IMR-90 (cell line): ENCODE results near the gene OTP. TPM values are rescaled to one million over a fixed set of nuclear protein-coding genes. Genes with fewer than 3 reads are reported as not detected.

Experiments
- ATAC-seq: fragments of 200-7000 bp; cut with Tn5 transposase; 2 replicates; pipeline ENCODE4 v1.9.1; 2020; ENCODE audit warnings: low read depth, mild to moderate bottlenecking, moderate library complexity
- BruUV-seq: library from RNA; stranded (reverse); fragments of 400-500 nt; replicated peaks from 2 replicates; lab custom pipeline; 2021; lab: Mats Ljungman, UMichigan
- CTCF ChIA-PET: fragments of 300-600 bp; formaldehyde crosslinking; extraction: SDS; loops from one replicate; lab custom pipeline; 2021; ENCODE audit warnings: antibody characterized with exemption; lab: Yijun Ruan, JAX
- POLR2A ChIA-PET: fragments of 300-600 bp; sonication (Branson Sonifier 250); formaldehyde crosslinking; loops from one replicate; lab custom pipeline; 2022; ENCODE audit warnings: antibody characterized with exemption; ENCODE audit not compliant: unreplicated experiment; lab: Charles Lee
- DNase-seq: peaks from one replicate; pipeline ENCODE4 v3.0.0; 2013
- H2AFZ ChIP-seq: replicated peaks from 2 replicates; pipeline ENCODE3; 2013; ENCODE audit warnings: low read length, mild to moderate bottlenecking; ENCODE audit not compliant: poor library complexity
- H2AK5ac ChIP-seq: 2 replicates; pipeline ENCODE4 v1.6.1; 2013; ENCODE audit warnings: low read depth, low read length, inconsistent platforms
- H2AK9ac ChIP-seq: replicated peaks from 2 replicates; pipeline ENCODE3; 2013; ENCODE audit warnings: mild to moderate bottlenecking, low read depth, low read length, moderate library complexity; ENCODE audit not compliant: poor library complexity
- H2BK120ac ChIP-seq: 2 replicates; pipeline ENCODE4 v1.6.1; 2013; ENCODE audit warnings: low read depth, low read length, inconsistent platforms
- H2BK15ac ChIP-seq: 3 replicates; pipeline ENCODE4 v1.6.1; 2013; ENCODE audit warnings: low read depth, low read length, inconsistent platforms
- H2BK20ac ChIP-seq: 2 replicates; pipeline ENCODE4 v1.6.1; 2013; ENCODE audit warnings: low read depth, mild to moderate bottlenecking, inconsistent platforms, low read length, moderate library complexity
- H2BK5ac ChIP-seq: 2 replicates; pipeline ENCODE4 v1.6.1; 2013; ENCODE audit warnings: mild to moderate bottlenecking, low read depth, low read length, inconsistent platforms; ENCODE audit not compliant: poor library complexity, severe bottlenecking
- H3K14ac ChIP-seq: replicated peaks from 2 replicates; pipeline ENCODE4 v1.6.1; 2013; ENCODE audit warnings: low read depth, low read length, inconsistent platforms
- H3K18ac ChIP-seq: 2 replicates; pipeline ENCODE4 v1.6.1; 2013; ENCODE audit warnings: low read depth, low read length, control low read depth
- H3K23ac ChIP-seq: 2 replicates; pipeline ENCODE4 v1.6.1; 2013; ENCODE audit warnings: low read depth, low read length, inconsistent platforms
- H3K27ac ChIP-seq: 2 replicates; pipeline ENCODE4 v1.5.1; 2013; ENCODE audit warnings: mild to moderate bottlenecking, control low read depth, low read length; ENCODE audit not compliant: insufficient read depth
- H3K27me3 ChIP-seq: 2 replicates; pipeline ENCODE4 v1.6.1; 2013; ENCODE audit warnings: low read length; ENCODE audit not compliant: control insufficient read depth, insufficient read depth
- H3K36me3 ChIP-seq: 2 replicates; pipeline ENCODE4 v1.6.1; 2013; ENCODE audit warnings: low read length, mixed read lengths; ENCODE audit not compliant: control insufficient read depth, insufficient read depth
- H3K4ac ChIP-seq: 2 replicates; pipeline ENCODE4 v1.6.1; 2013; ENCODE audit warnings: low read depth, low read length, inconsistent platforms
- H3K4me1 ChIP-seq: 2 replicates; pipeline ENCODE4 v1.6.1; 2013; ENCODE audit warnings: low read length, mixed read lengths; ENCODE audit not compliant: control insufficient read depth, insufficient read depth
- H3K4me2 ChIP-seq: 2 replicates; pipeline ENCODE4 v1.6.1; 2013; ENCODE audit warnings: low read depth, mild to moderate bottlenecking, control low read depth, low read length, moderate library complexity
- H3K4me3 ChIP-seq: 2 replicates; pipeline ENCODE4 v1.5.1; 2013; ENCODE audit warnings: low read depth, mild to moderate bottlenecking, control low read depth, low read length, moderate library complexity; ENCODE audit not compliant: insufficient read depth
- H3K56ac ChIP-seq: 2 replicates; pipeline ENCODE4 v1.6.1; 2013; ENCODE audit warnings: low read length, inconsistent platforms; ENCODE audit not compliant: insufficient read depth; ENCODE audit errors: extremely low read depth
- H3K79me1 ChIP-seq, 2 experiments: 2 replicates each; pipeline ENCODE4 v1.6.1; 2013; ENCODE audit warnings: low read length in 2 of 2, inconsistent platforms in 1 of 2, low read depth in 1 of 2
- H3K9ac ChIP-seq: 2 replicates; pipeline ENCODE4 v1.6.1; 2013; ENCODE audit warnings: low read depth, low read length, control low read depth
- H3K9me1 ChIP-seq: 2 replicates; pipeline ENCODE4 v1.6.1; 2013; ENCODE audit warnings: low read length, inconsistent platforms; ENCODE audit not compliant: insufficient read depth
- H3K9me3 ChIP-seq: 2 replicates; pipeline ENCODE4 v1.6.1; 2013; ENCODE audit warnings: low read length; ENCODE audit not compliant: control insufficient read depth, insufficient read depth
- H4K20me1 ChIP-seq: 2 replicates; pipeline ENCODE4 v1.6.1; 2013; ENCODE audit warnings: low read length, inconsistent platforms; ENCODE audit not compliant: insufficient read depth
- H4K5ac ChIP-seq: 2 replicates; pipeline ENCODE4 v1.6.1; 2013; ENCODE audit warnings: mild to moderate bottlenecking, low read depth, low read length, control low read depth
- H4K8ac ChIP-seq, 2 experiments: 2 replicates each; pipeline ENCODE4 v1.6.1; 2013; ENCODE audit warnings: low read depth in 2 of 2, low read length in 2 of 2, control low read depth in 1 of 2, inconsistent platforms in 1 of 2
- H4K91ac ChIP-seq: 2 replicates; pipeline ENCODE4 v1.6.1; 2013; ENCODE audit warnings: low read depth, low read length, inconsistent platforms; ENCODE audit not compliant: insufficient read depth
- CHD1 ChIP-seq: IDR thresholded peaks from 2 replicates; pipeline ENCODE4 v1.6.1; 2012; ENCODE audit warnings: low read depth, low read length, improper control_type of control experiment
- MAFK ChIP-seq: IDR thresholded peaks from 2 replicates; pipeline ENCODE4 v1.6.1; 2012; ENCODE audit warnings: low read depth, low read length, improper control_type of control experiment
- MAZ ChIP-seq: IDR thresholded peaks from 2 replicates; pipeline ENCODE4 v1.6.1; 2012; ENCODE audit warnings: low read depth, mild to moderate bottlenecking, low read length, improper control_type of control experiment, moderate library complexity, borderline replicate concordance
- NFE2L2 ChIP-seq: fragments of 150-350 bp; IDR thresholded peaks from 2 replicates; pipeline ENCODE4 v1.6.1; 2016; ENCODE audit warnings: low read depth, mild to moderate bottlenecking, low read length
- POLR2A ChIP-seq: IDR thresholded peaks from 2 replicates; pipeline ENCODE4 v1.6.1; 2012; ENCODE audit warnings: mild to moderate bottlenecking, low read depth, low read length
- RAD21 ChIP-seq: IDR thresholded peaks from 2 replicates; pipeline ENCODE4 v1.6.1; 2012; ENCODE audit warnings: low read length, improper control_type of control experiment
- RFX5 ChIP-seq: IDR thresholded peaks from 2 replicates; pipeline ENCODE4 v1.8.0; 2012; ENCODE audit warnings: low read depth, mild to moderate bottlenecking, low read length, moderate library complexity
- SMC3 ChIP-seq: fragments of 150-350 bp; IDR thresholded peaks from 2 replicates; pipeline ENCODE4 v1.6.1; 2016; ENCODE audit warnings: low read depth, mild to moderate bottlenecking, antibody characterized with exemption, low read length, moderate library complexity
- whole genome bisulfite sequencing, 2 experiments: methylation state at CpG; one replicate each; pipeline versions ENCODE4 v1.1.5 to v1.1.7; 2013; ENCODE audit warnings: missing lambda C conversion rate in 2 of 2; ENCODE audit not compliant: insufficient read length in 1 of 2; ENCODE audit errors: extremely low coverage in 2 of 2; 5-methylcytosine and 5-hydroxymethylcytosine counted together
- dilution Hi-C: fragments of 300-500 bp; cut with HindIII; formaldehyde crosslinking; loops from one replicate; pipeline ENCODE4 v1.14.3; 2018; ENCODE audit warnings: low sequenced_read_pairs; ENCODE audit not compliant: unreplicated experiment
- in situ Hi-C: fragments of 300-500 bp; cut with MboI; formaldehyde crosslinking; loops from 3 replicates; pipeline ENCODE4 v1.14.3; 2019; ENCODE audit warnings: low sequenced_read_pairs, inconsistent platforms, mixed read lengths
- intact Hi-C: fragments of 100-400 bp; cut with micrococcal nuclease; formaldehyde crosslinking; loops from 2 replicates; pipeline ENCODE4 v1.10.0; 2022
- polyA plus RNA-seq, 3 experiments: library from polyadenylated mRNA; depleted of rRNA; stranded (reverse); fragments of >200 nt; gene quantifications; 2 replicates each; pipeline ENCODE4 v1.2.3, GENCODE V29; 2012; ENCODE audit warnings: low replicate concordance in 1 of 3
- total RNA-seq: library from RNA; depleted of rRNA; stranded (reverse); fragments of >200 nt; gene quantifications from 2 replicates; pipeline ENCODE4 v1.2.3, GENCODE V29; 2012
- TF ChIP-seq, protein P1 (sequence below): fragments of 150-350 bp; IDR thresholded peaks from 2 replicates; pipeline ENCODE4 v1.6.1; 2017; ENCODE audit warnings: mild to moderate bottlenecking, antibody characterized with exemption, low read length, low read depth

OTP gene
- total and polyA plus RNA-seq, 2 of the 4 experiments (the other 2 are of a cell fraction): not detected

DNA sequence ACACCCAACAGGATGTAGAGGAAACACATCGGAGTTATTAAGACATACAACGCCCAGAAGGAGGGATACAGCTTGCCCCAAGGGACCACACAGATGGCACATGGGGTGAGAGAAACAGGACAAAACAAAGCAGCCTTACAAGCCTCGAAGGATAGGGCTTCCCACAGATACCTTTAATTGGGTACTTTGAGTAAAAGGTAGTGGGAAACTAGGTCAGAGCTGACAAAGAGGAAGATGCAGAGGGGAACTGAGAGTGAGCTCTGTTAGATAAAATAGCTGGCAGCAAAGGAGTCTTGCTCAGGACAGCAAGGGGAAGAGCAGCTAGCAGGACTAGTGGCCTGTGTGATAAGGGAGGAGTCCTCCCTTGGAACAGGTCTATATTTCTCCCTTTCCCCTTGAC lies 48.2 kb downstream of the OTP start:
- Histone ChIP-seq H4K8ac (no peak overlapping the region), H2AK9ac (no peak overlapping the region), H3K23ac (no peak overlapping the region), H2BK15ac (no peak overlapping the region), H3K79me1 (no peaks in the 10 kb centered on the region), H3K9me1 (no peaks in the 10 kb centered on the region), H2BK5ac (no peak overlapping the region), H3K4me1 (no peaks in the 10 kb centered on the region), H4K5ac (no peak overlapping the region), H3K9me3 (no peaks in the 10 kb centered on the region), H2AK5ac (no peak overlapping the region), H3K4ac (no peak overlapping the region), H3K36me3 (no peaks in the 10 kb centered on the region), H3K56ac (no peak overlapping the region), H2AFZ (no peak overlapping the region), H3K27ac (no peak overlapping the region), H3K27me3 (peaks cover 2% of the 10 kb centered on the region; the same call in 1 of the 2 replicates), H2BK20ac (no peak overlapping the region), H3K9ac (no peak overlapping the region), H2BK120ac (no peak overlapping the region), H4K20me1 (no peaks in the 10 kb centered on the region), H3K4me3 (no peak overlapping the region), H3K18ac (no peak overlapping the region), H3K4me2 (no peak overlapping the region), H3K14ac (no peak overlapping the region), H4K91ac (no peak overlapping the region)
- POLR2A ChIA-PET: no interaction called here
- dilution Hi-C loops (no loop called here), intact Hi-C loops (no loop called here), in situ Hi-C loops (no loop called here)
- no TSS peak for BruUV-seq
- DNase-seq (no peak), ATAC-seq (no peak)
- CTCF ChIA-PET: no interaction called here
- WGBS, 2 experiments: 40% methylated on average over 1 of the region's 3 CpGs; no CpG with 5 or more reads in 1 of the 2 experiments
- TF ChIP-seq MAZ (no peak), RAD21 (no peak), CHD1 (no peak), POLR2A (no peak), NFE2L2 (no peak), SMC3 (no peak), RFX5 (no peak), MAFK (no peak)
- TF ChIP-seq, protein P1, sequence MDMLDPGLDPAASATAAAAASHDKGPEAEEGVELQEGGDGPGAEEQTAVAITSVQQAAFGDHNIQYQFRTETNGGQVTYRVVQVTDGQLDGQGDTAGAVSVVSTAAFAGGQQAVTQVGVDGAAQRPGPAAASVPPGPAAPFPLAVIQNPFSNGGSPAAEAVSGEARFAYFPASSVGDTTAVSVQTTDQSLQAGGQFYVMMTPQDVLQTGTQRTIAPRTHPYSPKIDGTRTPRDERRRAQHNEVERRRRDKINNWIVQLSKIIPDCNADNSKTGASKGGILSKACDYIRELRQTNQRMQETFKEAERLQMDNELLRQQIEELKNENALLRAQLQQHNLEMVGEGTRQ: no peak
